Sigmoid colon (tissue), 4 donors: ENCODE measurements around the gene SLIT1.

Source experiments
- EP300 ChIP-seq, 4 donors: sonication (generic); formaldehyde crosslinking; IDR thresholded peaks; one replicate each; pipeline ENCODE4 v1.6.1; 2017; ENCODE audit warnings: antibody characterized with exemption in 4 of 4
- POLR2A ChIP-seq, 2 donors: fragments of 450-650 bp; IDR thresholded peaks; one replicate each; pipeline ENCODE4 v1.6.1; 2016; ENCODE audit warnings: antibody characterized with exemption in 2 of 2, mild to moderate bottlenecking in 2 of 2, moderate library complexity in 2 of 2
- TF ChIP-seq, protein P1 (sequence below), 4 experiments: fragments of 450-650 bp in 3 of 4; fragments of 200-600 bp in 1 of 4; IDR thresholded peaks; one replicate each; pipeline ENCODE4 v1.5.1; 2016 to 2019; ENCODE audit warnings: antibody characterized with exemption in 4 of 4, mild to moderate bottlenecking in 3 of 4, moderate library complexity in 2 of 4

GRCh38 chr10:97150013-97150595, 35.7 kb downstream of the SLIT1 start:
- TF ChIP-seq EP300 (IDR thresholded peaks at IDR 0.05) = no peak
- TF ChIP-seq, protein P1, sequence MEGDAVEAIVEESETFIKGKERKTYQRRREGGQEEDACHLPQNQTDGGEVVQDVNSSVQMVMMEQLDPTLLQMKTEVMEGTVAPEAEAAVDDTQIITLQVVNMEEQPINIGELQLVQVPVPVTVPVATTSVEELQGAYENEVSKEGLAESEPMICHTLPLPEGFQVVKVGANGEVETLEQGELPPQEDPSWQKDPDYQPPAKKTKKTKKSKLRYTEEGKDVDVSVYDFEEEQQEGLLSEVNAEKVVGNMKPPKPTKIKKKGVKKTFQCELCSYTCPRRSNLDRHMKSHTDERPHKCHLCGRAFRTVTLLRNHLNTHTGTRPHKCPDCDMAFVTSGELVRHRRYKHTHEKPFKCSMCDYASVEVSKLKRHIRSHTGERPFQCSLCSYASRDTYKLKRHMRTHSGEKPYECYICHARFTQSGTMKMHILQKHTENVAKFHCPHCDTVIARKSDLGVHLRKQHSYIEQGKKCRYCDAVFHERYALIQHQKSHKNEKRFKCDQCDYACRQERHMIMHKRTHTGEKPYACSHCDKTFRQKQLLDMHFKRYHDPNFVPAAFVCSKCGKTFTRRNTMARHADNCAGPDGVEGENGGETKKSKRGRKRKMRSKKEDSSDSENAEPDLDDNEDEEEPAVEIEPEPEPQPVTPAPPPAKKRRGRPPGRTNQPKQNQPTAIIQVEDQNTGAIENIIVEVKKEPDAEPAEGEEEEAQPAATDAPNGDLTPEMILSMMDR (IDR thresholded peaks at IDR 0.05) = no peak
- TF ChIP-seq POLR2A (IDR thresholded peaks at IDR 0.05) = no peak
